ENCODE data around the gene SLC25A11.
"Not testable (repeated sequence)": the region's sequence is repeated elsewhere in the genome, so short reads cannot be mapped to it uniquely, and the experiment has no call there.

SLC25A11 gene

DNA sequence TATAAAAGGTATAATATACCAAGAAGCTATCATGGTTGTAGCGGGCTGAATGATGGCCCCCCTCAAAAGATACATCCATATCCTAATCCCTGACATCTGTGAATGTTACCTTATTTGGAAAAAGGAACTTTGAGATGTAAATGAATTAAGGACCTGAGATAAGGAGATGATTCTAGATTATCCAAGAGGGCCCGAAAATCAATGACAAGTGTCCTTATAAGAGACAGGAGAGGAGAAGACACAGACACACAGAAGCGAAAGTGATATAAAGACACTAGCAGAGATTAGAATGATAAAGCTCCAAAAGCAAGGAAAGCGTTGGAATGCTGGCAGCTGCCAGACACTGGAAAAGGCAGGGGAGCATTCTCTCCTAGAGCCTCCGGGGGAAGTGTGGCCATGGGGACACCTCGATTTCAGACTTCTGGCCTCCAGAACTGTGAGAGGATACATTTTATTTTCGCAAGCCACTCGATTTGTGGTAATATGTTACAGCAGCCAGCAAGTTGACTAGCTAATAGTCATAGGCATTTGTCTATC lies 20.3 kb downstream of the SLC25A11 start:
- DNase-seq (ENCODE audit: low spot score) = no peak

DNA sequence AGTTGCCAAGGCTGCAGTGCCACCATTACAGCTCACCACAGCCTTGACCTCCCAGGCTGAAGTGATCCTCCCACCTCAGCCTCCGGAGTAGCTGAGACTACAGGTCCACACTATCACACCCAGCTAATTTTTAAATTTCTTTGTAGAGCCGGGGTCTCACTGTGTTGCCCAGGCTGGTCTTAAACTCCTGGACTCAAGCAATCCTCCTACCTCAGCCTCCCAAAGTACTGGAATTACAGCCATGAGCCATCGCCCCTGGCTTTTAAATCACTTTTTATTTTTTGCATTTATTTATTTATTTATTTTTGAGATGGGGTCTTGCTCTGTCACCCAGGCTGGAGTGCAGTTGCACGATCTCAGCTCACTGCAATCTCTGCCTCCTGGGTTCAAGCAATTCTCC lies 25.3 kb downstream of the SLC25A11 start:
- DNase-seq (ENCODE audit: low spot score) = not testable (repeated sequence)

DNA sequence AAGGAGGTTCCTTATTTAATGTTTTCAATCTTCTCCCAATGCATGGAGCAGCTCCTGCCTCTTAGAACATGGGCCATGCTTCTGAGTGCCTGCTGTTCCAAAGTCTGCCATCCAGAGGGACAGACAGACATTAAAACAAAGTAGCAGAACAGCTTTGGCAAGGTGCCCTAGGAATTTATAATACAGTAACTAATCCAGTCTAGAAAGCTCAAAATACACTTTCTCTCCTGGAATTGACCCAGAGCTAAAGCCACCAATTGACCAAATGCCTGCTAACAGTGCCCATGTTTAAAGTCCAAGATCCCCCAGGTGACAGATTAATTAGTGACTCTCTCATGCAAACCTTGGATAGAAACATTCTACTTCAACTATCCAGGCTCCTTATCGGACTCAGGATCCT lies 25.9 kb downstream of the SLC25A11 start:
- no peak for DNase-seq (ENCODE audit: low spot score)

DNA sequence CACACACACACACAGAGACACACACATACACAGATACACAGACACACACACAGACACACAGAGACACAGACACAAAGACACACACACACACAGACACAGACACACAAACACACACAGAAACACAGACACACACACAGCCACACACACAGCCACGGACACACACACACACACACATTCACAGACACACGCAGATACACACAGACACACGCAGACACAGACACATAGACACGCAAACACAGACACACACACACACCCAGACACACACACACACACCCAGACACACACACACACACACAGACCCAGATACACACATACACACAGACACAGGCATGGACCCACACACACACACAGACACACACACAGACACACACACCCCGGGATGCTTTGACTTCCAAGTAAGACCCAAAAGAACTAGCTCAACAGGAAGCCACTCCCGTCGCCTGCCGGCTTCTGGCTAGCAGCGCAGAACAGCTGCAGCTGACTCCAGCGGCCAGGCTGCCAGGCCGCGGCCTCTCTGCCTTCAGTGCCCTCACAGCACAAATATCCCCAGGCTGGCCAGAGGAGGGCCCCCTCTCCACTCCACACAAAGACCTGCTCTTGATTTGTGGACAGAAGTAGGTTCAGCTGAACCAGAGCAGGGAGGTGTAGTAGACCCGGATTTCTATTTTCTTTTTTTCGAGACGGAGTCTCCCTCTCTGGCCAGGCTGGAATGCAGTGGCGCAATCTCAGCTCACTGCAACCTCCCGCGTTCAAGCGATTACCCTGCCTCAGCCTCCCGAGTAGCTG lies 30.9 kb downstream of the SLC25A11 start:
- DNase-seq (ENCODE audit: low spot score) = peak; percentile 73

DNA sequence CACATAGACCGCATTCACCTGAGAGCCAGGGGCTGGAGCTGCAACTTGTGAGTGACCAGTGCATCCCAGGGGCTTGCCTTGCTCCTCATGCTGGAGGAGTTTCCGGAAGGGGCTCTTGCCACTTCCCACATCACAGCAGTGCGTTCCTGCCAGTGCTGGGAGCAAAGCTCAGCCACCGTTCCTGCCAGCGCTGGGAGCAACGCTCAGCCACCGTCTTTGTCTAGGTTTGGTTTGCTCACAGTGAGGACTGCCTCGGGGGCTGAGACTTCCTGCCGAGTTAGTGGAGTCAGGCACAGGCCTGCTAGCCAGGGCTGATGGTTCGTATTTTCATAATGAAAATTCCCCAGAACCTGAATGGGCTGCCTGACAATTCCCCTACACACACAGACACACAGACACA lies 31.5 kb downstream of the SLC25A11 start:
- DNase-seq (ENCODE audit: low spot score) = no peak

DNA sequence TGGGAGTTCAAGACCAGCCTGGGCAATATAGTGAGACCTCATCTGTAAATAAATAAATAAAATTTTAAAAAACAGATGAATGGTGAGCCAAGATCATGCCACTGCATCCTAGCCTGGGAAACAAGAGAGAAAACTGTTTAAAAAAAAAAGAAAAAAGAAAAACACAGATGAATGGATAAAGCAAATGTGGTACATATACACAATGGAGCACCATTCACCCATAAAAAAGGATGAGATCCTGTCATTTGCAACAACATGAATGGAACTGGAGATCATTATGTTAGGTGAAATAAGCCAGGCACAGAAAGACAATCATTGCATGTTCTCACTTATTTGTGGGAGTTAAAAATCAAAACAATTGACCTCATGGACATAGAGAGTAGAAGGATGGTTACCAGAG lies 33.2 kb downstream of the SLC25A11 start:
- DNase-seq (ENCODE audit: low spot score) = not testable (repeated sequence)

DNA sequence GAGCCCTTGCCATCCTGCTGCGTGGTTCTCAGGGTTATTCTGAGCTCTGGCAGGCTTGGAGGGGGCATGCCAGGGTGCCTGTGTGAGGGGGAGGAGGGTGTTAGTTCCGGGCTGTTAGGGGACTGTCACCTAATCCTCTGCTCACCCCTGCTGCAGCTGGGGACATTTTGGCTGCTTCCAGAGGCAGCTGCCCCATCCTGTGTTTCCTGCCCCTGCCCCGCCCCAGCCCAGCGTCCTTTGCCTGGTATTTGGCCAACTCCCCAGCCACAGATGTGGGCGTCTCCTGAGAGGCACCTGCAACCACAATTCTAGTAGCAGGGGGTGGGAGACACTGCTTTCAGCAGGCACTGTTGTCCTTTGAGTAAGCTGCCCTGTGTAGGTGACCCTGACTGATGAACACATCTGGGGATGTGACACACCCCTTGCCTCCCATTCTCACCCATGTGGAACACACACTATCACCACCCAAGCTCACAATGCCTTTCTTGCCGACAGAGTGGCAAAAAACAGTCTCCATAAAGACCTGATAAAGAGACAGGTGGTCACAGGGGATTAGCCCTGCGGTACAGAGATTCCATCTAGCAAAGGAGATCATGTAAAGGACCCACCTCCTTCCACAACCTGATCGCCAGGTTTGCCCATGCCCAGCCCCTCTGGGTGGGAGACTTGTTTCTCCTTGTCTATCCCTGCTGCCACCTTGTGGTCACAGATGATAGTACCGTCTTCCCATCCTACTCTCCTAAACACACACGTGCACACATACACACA lies 36.6 kb downstream of the SLC25A11 start, which contains the start of gene CHRNE:
TSS of gene CHRNE (minus strand) at position 48 of the 768 bp plus-strand sequence. CDS start at position 13, 35 bp downstream.
- DNase-seq (ENCODE audit: low spot score) = peak; percentile 84

DNA sequence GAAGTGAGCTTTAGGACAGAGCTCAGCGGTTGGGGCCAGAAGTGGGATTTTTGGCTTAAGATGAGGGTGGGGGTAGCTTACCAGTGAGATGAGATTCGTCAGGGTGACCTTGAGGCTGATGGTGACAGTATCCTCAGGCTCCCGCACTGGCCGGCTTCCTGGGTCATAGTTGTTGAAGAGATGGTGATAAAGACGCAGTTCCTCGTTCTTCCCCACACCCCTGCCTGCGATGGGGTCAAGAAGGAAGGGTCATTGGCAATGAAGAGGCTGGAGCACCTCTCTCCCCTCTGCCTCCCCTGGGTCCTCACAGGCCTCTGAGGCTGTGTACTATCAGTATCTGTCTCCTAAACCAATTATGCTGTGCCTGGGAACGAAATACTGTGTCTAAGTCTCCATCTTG lies 37.3 kb downstream of the SLC25A11 start:
- DNase-seq (ENCODE audit: low spot score) = no peak

DNA sequence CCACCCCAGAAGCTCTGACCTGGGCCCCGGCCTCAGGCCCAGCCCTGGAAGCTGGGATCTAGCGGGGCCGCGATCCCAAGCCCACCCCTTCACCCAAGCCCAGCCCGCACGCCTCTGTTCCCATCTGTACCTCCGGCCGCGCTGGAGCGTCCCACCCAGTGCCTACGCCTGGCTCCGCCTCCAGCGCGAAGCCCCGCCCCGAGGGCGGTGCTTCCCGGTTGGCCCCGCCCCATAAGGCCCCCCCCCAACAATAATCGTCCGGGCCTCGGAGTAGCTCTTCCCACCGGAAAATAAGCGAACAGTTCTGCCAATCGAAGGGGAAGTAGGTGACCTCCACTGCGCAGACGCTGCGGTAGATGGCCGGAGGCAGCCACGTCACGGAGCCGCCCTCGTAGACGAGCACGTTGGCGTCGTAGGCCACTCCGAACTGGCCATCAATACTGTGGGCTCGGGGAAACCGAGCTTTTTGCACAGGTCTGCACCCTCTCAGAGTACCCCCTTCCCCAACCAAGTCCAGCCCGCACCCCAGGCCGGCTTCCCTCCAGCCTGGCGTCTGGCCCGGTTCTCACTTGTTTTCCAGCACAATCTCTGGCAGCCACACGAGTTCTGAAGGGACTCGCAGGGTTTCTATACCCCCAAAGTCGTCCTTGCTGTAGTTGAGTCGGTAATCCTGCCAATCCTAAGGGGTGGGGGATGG lies 38.0 kb downstream of the SLC25A11 start:
- peak; percentile 41 for DNase-seq (ENCODE audit: low spot score)

DNA sequence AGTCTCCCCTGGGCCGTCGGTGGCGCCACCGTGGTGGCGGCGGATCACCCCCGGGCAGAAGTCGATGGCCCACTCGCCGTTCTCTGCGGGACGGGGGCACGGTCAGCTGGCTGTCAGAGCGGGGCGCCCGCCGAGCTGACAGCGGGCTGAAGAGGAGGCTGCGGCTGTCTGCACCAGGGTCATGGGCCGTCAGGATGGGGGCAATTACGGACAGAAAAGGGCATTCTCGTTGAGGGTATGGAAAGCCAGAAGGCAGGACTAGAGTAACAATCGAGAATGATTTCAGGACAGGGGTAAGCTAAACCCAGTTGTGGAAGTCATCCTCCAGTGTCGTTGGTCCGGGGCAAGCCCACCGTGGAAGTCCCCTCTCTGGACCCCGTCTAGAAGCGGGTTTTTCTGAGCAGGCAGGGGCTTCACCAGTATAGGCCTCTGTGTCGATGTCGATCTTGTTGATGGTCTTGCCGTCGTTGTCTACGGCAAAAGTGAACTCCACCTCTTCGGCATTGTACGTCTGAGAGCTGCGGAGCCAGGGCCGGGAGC lies 38.7 kb downstream of the SLC25A11 start:
- DNase-seq (ENCODE audit: low spot score) = no peak

DNA sequence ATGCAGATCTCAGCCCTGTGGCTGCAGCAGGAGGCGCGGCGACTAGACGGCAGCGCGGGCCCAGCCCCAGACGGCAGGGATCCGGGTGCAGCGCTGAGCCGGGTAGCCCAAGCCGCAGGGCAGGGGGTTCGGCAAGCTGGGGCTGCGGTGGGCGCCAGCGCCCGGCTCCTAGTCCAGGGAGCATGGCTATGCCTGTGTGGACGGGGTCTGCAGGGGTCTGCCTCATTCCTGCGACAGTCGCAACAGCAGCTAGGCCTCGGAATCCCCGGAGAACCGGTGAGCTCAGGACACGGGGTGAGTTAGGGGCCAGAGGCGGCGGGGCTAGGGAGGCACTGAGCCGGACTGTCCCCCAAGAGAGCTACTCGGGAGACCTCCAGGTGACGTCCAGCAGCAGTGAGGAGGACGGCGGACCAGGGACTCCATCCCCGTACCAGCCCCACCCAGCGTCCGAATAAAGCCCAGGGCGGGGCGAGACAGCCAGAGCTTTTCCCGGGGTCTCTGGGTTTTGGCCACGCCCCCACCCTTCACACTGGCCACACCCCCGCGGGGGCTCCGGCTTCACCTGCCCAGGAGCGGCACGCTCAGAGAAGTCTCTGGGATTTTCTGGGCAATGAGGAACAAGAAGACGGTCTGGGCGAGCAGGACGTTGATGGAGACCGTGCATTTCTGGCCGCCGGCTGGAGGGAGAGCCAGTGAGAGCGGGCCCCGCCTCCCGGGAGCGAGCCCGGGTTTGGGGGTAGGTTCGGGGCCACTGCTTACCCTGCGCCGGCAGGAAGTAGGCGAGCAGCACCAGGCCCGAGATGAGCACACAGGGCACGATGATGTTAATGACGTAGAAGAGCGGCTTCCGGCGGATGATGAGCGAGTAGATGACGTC lies 39.4 kb downstream of the SLC25A11 start:
- peak; percentile 31 for DNase-seq (ENCODE audit: low spot score)

DNA sequence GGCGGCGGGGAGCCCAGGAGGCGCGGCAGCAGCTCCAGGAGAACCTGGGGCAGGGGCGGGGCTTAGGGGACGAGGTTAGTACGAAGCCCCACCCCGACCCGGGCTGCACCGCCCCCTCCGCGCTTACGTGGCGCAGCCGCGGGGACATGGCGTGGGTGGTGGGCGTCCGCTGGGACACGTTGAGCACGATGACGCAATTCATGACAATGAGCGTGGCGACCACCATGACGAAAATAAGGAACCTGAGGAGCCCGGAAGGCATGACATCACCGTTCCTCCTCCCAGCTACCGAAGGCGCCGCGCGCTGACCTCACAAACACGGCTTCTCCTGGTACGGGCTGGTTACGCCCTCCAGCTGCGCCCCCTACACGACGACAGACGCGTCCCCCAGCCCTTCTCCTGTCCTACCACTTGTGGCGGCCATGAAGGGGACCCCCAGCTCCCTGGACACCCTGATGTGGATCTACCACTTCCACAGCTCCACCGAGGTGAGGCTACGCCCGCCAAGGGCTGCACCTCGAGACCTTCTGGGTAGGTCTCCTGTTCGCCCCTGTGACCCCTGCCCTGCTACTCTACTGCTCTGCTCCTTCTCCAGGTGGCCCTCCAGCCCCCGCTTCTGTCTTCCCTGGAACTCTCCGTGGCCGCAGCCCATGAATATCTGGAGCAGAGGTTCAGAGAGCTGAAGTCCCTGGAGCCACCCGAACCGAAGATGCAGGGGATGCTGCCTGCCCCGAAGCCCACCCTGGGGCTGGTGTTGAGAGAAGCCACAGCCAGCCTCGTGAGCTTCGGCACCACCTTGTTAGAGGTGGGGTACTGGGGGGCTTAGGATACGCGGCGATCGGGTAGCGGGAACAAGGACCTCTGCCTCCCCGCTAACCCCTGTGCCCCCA lies 40.3 kb downstream of the SLC25A11 start, which contains the start of gene C17orf107:
TSS of gene C17orf107 (plus strand) at position 196 of the 890 bp plus-strand sequence. CDS start at position 423, 227 bp downstream.
- DNase-seq (ENCODE audit: low spot score) = peak; percentile 82

DNA sequence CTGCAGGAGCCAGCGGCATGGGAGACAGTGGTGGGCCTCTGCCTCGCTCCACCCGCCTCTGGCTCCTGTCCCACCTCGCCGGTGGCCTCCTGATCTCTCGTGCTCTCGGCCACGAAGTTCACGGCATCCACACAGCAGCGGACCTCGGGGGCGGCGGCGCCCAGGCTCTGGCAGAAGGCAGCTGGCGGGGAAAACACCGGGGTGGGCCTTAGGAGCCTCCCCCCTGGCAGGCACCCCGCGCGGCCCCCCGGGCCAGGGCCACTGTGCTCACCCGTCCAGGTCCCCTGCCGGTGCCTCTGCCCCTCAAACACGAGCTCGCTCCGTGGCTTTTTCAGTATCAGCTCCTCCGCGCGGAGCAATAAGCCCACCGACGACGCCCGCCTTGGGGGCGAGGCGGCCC lies 40.9 kb downstream of the SLC25A11 start:
- no peak for DNase-seq (ENCODE audit: low spot score)

DNA sequence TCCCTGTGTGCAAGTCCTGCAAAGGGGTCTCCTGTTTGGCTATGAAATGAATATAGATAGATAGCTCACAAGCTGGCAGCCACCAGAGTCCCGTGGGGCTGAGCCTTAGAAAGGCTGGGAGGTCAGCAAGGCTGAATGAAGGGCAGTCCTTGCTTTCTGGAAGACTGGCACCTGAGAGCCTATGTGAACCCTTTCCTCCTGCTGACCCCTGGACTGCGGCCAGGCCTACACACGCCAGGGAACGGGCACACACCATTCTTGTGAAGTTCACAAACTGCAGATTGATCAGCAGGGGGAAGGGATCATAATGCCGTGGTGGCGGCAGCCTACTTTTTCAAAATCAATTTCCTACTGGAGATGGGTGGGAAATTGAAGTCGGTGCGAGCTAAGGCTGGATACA lies 41.5 kb downstream of the SLC25A11 start:
- no peak for DNase-seq (ENCODE audit: low spot score)

DNA sequence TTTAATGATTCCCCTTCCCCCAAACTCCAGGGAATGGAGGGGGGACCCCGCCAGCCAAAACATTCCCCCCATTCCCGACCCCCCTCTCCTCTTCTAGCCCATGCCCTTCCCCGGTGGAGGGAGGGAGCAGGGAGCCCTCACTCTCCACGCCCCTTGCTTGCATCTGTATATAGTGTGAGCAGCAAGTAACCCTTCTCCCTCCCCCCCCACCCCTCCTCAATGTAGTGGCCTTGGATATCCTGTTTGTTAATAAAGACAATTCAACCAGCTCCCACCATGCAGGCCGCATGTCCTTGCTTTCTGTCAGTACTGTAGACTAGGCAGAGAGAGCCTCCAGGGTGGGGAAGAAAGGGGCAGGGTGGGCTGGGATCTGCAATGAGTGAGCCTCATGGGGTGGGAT lies 42.1 kb downstream of the SLC25A11 start:
- no peak for DNase-seq (ENCODE audit: low spot score)

DNA sequence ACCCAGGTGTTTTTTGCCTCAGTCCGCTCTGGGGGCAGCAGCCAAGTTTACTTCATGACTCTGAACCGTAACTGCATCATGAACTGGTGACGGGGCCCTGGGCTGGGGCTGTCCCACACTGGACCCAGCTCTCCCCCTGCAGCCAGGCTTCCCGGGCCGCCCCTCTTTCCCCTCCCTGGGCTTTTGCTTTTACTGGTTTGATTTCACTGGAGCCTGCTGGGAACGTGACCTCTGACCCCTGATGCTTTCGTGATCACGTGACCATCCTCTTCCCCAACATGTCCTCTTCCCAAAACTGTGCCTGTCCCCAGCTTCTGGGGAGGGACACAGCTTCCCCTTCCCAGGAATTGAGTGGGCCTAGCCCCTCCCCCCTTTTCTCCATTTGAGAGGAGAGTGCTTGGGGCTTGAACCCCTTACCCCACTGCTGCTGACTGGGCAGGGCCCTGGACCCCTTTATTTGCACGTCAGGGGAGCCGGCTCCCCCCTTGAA lies 42.6 kb downstream of the SLC25A11 start:
- no peak for DNase-seq (ENCODE audit: low spot score)

DNA sequence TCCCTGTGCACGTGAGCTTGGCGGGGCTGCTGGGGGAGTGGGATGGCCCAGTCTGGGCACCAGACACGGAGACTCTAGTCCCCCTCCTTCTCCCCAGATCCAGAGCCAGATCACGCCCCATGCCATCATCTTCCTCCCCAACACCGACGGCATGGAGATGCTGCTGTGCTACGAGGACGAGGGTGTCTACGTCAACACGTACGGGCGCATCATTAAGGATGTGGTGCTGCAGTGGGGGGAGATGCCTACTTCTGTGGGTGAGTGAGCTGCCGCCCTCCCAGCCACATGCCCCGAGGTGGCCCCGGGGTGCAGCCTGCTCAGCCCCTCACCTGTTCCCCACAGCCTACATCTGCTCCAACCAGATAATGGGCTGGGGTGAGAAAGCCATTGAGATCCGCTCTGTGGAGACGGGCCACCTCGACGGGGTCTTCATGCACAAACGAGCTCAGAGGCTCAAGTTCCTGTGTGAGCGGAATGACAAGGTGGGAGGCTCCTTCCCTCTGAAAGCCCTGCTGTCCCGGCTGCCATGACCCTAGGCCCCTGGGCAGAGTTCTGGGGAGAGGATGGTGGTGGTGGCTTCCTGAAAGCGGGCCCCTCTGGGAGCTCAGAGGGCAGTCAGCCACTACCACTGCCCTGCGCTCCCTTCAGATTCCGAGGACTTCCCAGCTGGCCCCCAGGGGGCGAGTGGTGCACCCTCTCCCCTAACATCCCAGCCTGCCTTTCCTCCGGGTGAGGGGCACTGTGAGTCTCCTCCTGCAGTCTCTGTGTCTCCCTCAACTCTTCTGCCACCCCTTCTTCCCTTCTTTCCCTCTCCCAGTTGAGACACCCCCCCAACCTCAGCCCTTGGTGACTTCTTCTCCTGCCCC lies 43.3 kb downstream of the SLC25A11 start:
- DNase-seq (ENCODE audit: low spot score) = no peak

DNA sequence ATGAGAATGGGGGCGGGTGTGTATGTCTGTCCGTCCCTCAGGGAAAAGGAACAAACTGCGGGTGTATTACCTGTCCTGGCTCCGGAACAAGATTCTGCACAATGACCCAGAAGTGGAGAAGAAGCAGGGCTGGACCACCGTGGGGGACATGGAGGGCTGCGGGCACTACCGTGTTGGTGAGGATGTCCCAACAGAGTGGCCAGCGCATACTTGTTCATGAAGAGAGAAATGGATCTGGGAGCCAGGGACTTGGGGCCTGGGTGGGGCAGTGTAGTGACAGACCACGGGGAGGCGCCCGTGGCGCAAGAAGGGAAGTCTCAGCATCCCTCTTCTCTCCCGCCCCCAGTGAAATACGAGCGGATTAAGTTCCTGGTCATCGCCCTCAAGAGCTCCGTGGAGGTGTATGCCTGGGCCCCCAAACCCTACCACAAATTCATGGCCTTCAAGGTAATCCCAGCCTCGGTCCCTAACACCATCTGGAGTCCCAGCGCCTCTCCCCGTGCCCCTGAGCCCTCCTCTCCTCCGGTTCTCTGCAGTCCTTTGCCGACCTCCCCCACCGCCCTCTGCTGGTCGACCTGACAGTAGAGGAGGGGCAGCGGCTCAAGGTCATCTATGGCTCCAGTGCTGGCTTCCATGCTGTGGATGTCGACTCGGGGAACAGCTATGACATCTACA lies 44.1 kb downstream of the SLC25A11 start:
- no peak for DNase-seq (ENCODE audit: low spot score)
